GM18499 (cell line): ENCODE results near the gene CACNA1G.

Experiments
- ATAC-seq: cut with Tn5 transposase; IDR thresholded peaks from one replicate; pipeline ENCODE4 v1.9.1; 2021; ENCODE audit warnings: moderate number of reproducible peaks; ENCODE audit not compliant: insufficient read depth, unreplicated experiment

The CACNA1G gene

DNA sequence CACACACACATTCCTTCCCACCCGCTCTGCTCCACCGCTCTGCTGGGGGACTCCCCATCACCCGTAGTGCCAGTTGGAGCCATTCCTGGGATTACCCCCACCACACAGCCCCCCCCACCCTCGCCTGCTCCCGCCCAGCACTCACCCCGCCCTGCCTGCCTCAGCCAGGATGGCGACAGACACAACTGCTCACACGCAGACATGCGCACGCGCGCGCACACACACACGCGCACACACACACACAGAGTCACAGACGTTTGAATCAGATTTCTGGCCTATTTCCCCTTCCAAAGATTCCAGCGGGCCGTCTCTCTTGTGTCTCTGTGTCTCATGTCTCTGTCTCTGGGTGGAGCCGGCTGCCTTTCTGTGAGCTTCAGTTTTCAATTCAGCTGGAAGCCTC lies 4.4 kb downstream of the CACNA1G start:
- ATAC-seq: no peak

DNA sequence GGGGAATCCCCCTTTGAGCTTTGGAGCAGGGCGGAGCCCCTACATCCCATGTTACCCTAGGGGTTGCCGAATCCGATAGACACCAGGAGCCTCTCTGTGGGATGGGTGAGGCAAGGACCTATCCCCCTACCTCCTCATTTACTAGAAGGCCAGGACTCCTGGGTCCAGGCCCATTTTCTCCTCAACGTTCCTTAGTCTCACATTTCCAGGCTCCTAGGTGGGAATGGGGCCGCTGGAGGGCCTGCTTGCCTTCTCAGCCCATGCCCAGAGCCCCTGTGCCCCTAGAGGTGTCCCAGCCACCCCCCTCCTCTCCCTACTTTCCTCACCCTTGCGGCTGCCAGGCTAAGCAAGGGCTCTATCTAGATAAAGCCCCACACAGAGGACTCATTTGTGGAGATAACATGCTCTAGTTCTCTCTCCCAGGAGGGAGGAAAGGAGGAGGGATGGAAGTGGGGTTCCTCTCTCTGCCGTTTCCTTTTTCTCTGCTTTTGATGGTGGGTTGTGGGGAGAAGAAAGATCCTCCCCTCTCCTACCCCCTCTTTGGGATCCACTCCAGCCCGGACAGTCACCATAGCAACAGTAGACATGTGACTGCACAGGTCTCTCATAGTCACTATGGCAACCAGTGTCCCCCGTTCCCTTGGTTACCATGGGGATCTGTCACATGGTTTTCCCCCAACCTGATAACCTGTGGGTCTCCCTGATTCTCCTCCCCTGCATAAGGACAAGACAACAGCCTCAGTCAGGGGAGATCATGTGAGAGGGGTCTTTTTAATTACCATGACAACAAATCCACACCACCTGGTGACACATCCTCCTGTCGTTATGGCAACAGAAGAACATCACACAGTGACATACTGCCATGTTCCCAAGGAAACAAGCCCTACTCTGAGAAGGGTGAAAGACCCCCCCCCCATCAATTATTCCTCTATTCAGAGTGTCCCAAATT lies 5.2 kb downstream of the CACNA1G start:
- no peak for ATAC-seq

DNA sequence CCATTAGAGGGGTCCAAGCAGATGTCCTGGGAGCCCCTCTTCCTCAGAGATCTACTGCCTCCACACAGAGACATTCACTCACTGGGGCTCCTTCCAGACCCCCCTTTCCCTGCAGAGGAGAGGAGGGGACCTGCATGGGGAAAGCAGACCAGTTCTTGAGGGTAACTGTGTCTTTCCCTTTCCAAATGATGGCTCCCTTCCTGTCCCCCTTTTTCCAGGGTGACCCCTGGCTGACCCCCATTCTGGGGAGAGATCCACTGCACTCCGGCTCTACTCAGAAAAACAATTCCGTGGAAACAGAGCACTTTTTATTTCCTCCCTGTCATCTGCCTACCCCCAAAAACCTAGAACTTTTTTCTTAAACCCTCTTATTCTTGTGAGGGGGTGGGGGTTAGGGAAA lies 6.4 kb downstream of the CACNA1G start:
- ATAC-seq: no peak

- ATAC-seq: no peak
Measured at GRCh38 chr17:50568659-50569058, 8.1 kb downstream of the CACNA1G start.

- ATAC-seq: no peak
Measured at GRCh38 chr17:50569592-50569991, 9.1 kb downstream of the CACNA1G start.

- no peak for ATAC-seq
Measured at GRCh38 chr17:50570032-50570431, 9.5 kb downstream of the CACNA1G start.

DNA sequence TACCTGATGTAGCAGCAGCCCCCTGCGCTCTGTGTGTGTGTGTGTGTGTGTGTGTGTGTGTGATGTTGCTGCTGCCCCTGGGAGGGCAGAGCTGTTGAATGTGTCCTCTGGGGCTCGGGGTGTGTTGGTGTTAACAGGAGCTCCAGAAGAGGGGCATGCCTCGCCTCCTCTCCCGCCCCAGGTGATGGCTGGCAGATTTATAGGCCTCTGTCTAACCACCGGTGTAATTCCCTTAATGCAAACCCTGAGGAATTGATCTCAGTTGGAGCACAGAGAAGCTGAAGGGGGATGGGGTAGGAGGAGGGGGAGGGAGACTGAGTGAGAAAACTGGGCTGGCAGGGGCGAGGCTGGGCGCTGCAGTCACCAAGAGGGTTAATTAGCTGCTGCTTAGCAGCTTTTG lies 10.0 kb downstream of the CACNA1G start:
- no peak for ATAC-seq

GRCh38 chr17:50571681-50572080 lies 11.2 kb downstream of the CACNA1G start:
- no peak for ATAC-seq

GRCh38 chr17:50572541-50572940 lies 12.0 kb downstream of the CACNA1G start:
- no peak for ATAC-seq

DNA sequence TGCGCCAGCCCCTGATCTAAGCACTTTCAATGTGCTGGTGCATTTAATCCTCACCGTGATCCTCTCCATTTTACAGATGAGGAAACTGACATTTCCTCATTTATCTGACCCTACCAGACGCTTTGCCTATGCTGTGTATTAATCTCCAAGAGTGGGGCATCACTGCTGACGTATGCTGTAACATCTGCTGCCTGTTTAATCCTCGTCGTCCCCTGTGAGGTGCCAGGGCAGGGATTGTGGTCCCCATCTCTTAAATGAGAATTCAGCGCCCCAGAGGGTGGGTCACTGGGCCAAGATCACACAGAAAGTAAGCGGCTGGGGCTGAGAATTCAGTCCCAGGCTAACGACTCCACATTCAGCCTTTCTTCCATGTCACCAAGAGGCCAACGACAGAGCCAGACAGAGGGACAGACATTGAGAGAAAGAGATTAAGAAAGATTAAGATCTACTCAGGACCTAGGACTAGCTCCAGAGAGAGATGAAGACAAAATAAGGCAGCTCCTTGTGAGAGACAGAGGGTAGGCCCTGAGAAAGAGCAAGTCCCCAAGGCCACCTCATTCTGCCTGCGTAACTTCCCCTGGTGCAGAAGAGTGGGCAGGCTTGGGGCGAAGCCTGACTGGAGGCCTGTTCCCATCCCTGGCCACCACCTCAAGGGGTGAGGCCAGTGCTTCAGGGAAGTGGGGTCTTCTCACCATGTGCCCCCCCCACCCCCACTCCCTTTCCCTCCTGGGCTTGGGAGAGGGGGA lies 13.5 kb downstream of the CACNA1G start:
- no peak for ATAC-seq

DNA sequence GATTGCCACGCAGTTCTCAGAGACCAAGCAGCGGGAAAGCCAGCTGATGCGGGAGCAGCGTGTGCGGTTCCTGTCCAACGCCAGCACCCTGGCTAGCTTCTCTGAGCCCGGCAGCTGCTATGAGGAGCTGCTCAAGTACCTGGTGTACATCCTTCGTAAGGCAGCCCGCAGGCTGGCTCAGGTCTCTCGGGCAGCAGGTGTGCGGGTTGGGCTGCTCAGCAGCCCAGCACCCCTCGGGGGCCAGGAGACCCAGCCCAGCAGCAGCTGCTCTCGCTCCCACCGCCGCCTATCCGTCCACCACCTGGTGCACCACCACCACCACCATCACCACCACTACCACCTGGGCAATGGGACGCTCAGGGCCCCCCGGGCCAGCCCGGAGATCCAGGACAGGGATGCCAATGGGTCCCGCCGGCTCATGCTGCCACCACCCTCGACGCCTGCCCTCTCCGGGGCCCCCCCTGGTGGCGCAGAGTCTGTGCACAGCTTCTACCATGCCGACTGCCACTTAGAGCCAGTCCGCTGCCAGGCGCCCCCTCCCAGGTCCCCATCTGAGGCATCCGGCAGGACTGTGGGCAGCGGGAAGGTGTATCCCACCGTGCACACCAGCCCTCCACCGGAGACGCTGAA lies 15.2 kb downstream of the CACNA1G start:
- no peak for ATAC-seq

DNA sequence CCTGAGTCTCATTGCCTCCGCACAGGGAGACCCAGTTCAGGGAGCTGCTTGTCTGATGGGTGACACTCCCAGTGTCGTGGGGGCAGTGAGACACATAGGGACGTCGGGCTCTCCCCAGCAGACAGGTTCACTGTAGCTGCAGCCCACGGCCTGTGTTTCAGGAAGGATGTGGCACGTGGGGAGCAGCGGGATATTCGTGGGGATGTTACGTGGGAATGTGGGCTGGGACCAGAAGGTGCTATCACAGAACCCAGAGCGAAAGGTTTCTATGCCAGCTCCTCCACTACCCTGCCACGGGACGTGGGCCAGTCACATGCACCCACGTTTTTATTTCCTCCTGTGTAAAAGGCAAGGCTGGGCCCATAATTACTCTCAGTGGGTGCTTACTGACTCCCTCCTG lies 16.3 kb downstream of the CACNA1G start:
- no peak for ATAC-seq

DNA sequence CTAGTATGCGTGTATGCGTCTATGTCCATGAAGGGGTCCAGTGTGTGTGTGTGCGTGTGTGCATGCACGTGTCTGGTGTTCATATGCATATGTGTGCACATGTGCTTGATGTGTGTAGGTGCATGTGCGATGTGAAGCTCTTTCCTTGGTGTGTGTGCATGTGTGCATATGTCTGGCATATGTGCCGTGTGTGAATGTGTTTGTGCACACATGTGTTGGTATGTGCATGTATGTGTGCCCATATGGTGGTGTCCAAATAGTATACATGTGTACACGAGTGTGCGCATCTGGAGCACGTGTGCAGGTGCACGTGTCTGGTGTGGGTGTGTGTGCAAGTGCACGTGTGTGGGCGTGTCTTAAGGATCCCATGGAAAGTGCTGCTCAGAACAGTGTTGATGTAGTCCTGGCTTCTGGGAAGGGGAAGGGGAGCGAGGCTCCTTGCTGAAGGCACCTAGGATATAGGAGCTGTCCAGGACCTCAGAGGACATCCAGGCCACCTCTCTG lies 17.0 kb downstream of the CACNA1G start:
- ATAC-seq: no peak

GRCh38 chr17:50578173-50578572 lies 17.7 kb downstream of the CACNA1G start:
- ATAC-seq: no peak

GRCh38 chr17:50579399-50579798 lies 18.9 kb downstream of the CACNA1G start:
- no peak for ATAC-seq

DNA sequence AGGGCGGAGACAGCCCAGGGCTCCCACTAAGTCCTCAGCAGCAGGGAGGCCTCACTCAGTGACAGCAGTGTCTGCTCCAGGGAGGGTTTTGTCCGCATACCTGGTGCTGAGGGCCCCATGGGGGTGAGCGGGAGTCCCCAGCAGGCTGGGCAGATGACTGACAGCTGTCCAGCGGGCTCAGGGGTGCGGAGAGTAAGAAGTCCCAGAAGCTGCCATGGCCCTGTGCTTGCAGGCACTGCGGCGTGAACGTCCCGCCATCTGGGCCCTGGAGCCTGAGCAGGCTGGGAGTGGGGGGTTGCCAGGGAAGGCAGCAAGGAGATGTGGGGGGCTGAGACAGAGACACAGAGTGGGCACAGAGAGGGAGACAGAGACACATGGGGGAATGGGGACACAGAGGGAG lies 20.1 kb downstream of the CACNA1G start:
- ATAC-seq: no peak

- ATAC-seq: no peak
Measured at GRCh38 chr17:50581316-50581715, 20.8 kb downstream of the CACNA1G start.

DNA sequence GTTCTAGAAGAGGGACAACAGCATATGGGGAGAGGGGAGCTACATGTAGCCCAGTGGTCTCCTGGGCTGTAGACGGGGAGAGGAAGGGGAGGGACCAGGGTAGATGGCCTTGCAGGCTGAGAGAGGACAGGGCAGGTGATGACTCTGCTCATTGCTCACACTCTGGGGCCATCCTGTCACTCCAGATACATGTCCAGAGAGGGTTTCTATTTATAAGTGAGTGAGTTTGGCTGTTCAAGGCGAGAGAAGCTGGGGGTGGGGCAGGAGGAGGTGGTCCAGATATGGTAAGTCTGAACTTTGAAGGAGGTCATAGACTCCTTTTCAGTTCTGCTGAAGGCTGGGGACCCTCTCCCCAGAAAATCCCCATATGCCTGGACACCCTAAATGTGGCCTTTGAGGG lies 22.2 kb downstream of the CACNA1G start:
- ATAC-seq: no peak

DNA sequence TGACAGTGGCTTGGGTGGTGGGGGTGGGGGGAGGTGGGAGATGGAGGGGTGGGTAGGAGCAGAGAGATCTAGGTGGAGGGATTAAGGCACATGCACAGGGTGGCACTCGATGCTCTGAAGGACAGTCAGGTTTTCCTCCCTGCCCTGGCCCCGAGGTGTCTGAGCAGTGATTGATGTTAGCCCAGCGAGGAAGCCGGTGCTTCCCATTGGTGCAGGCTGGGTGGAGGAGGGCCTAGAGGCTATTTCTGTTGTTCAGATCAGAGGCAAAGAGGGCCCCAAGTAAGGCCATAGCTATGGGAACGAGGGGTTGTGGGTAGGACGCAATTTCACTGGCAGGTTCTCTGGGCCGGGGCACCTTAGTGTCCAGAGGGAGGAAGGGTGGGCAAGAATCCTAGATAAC lies 23.1 kb downstream of the CACNA1G start:
- no peak for ATAC-seq

- ATAC-seq: no peak
Measured at GRCh38 chr17:50584116-50584515, 23.6 kb downstream of the CACNA1G start.

DNA sequence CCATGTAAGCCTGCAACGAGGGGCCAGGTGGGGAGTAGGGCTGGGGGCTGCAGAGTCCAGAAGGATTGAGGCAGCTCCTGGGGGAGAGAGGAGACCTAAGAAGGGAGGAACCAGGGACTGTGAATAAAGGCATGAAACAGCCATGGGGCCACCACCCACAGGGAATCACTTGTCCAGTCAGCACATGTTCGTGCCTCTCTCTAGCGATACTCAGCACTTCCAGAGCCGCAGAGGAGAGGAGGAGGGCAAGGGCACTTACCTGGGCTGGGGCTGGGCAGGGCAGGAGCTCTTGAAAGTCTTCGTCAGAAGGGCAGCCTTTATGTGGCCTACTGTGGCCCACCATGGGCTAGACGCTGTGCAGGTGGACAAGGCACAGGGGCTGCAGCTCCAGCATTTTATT lies 24.2 kb downstream of the CACNA1G start:
- ATAC-seq: no peak
